ENCODE results near the gene LRBA. TPM values are rescaled to one million over a fixed set of nuclear protein-coding genes. Genes with fewer than 3 reads are reported as not detected.
"Not testable (repeated sequence)": the region's sequence is repeated elsewhere in the genome, so short reads cannot be mapped to it uniquely, and the experiment has no call there.

LRBA gene
- total RNA-seq, 2 donors from 2014 or later, result 30.9 to 33.7 TPM

- DNase-seq (ENCODE audit: low spot score), result no peak
Measured at GRCh38 chr4:150934022-150934421, 81.1 kb downstream of the LRBA start.

GRCh38 chr4:150931796-150932195 lies 83.3 kb downstream of the LRBA start:
- Histone ChIP-seq H3K36me3 (no peaks in the 10 kb centered on the region), H3K4me1 (ENCODE audit: control insufficient read depth in 1 of 2, low read depth in 2 of 2) (no peaks in the 10 kb centered on the region), H3K4me3 (no peak overlapping the region), H3K27ac (no peak overlapping the region), H3K27me3 (replicated peaks; ENCODE audit: insufficient read depth) (no peaks in the 10 kb centered on the region), H3K9me3 (no peaks in the 10 kb centered on the region)
- TF ChIP-seq CTCF (IDR thresholded peaks at IDR 0.05), result no peak
- no peak for ATAC-seq (ENCODE audit: insufficient number of reproducible peaks, low FRiP score, low read depth)
- DNase-seq (ENCODE audit: low spot score), result no peak

More at GRCh38 chr4:150934022-150934421, 81.1 kb downstream of the LRBA start:
- Histone ChIP-seq H3K27me3 (replicated peaks; ENCODE audit: insufficient read depth) (no peaks in the 10 kb centered on the region), H3K4me3 (no peak overlapping the region), H3K27ac (no peak overlapping the region), H3K36me3 (no peaks in the 10 kb centered on the region), H3K4me1 (ENCODE audit: control insufficient read depth in 1 of 2, low read depth in 2 of 2) (no peaks in the 10 kb centered on the region), H3K9me3 (no peaks in the 10 kb centered on the region)
- no peak for ATAC-seq (ENCODE audit: insufficient number of reproducible peaks, low FRiP score, low read depth)
- TF ChIP-seq CTCF (IDR thresholded peaks at IDR 0.05), result no peak

GRCh38 chr4:150931005-150931404 lies 84.1 kb downstream of the LRBA start:
- Histone ChIP-seq H3K9me3 (no peaks in the 10 kb centered on the region), H3K4me3 (no peak overlapping the region), H3K4me1 (ENCODE audit: control insufficient read depth in 1 of 2, low read depth in 2 of 2) (no peaks in the 10 kb centered on the region), H3K27ac (no peak overlapping the region), H3K36me3 (no peaks in the 10 kb centered on the region), H3K27me3 (replicated peaks; ENCODE audit: insufficient read depth) (no peaks in the 10 kb centered on the region)
- no peak for DNase-seq (ENCODE audit: low spot score)
- TF ChIP-seq CTCF (IDR thresholded peaks at IDR 0.05), result no peak
- ATAC-seq (ENCODE audit: insufficient number of reproducible peaks, low FRiP score, low read depth), result no peak

- H3K27ac ChIP-seq, result no peak overlapping the region
- no peak overlapping the region for H3K4me3 ChIP-seq
- ATAC-seq (ENCODE audit: insufficient number of reproducible peaks, low FRiP score, low read depth) (no peak), DNase-seq (ENCODE audit: low spot score) (no peak)
- no peak for TF ChIP-seq CTCF (IDR thresholded peaks at IDR 0.05)
- no peaks in the 10 kb centered on the region for H3K36me3 ChIP-seq
- H3K4me1 ChIP-seq (ENCODE audit: control insufficient read depth in 1 of 2, low read depth in 2 of 2), result peaks cover 0 to 8% of the 10 kb centered on the region in 2 donors
- H3K27me3 ChIP-seq (replicated peaks; ENCODE audit: insufficient read depth), result no peaks in the 10 kb centered on the region
- H3K9me3 ChIP-seq, result no peaks in the 10 kb centered on the region
Measured at GRCh38 chr4:150923945-150924344, 91.1 kb downstream of the LRBA start.

- not testable (repeated sequence) for H3K9me3 ChIP-seq; H3K36me3 ChIP-seq; H3K27me3 ChIP-seq (replicated peaks; ENCODE audit: insufficient read depth); H3K27ac ChIP-seq; H3K4me1 ChIP-seq (ENCODE audit: control insufficient read depth in 1 of 2, low read depth in 2 of 2); ATAC-seq (ENCODE audit: insufficient number of reproducible peaks, low FRiP score, low read depth); H3K4me3 ChIP-seq; DNase-seq (ENCODE audit: low spot score)
Measured at GRCh38 chr4:150921486-150921885, 93.6 kb downstream of the LRBA start.

- not testable (repeated sequence) for H3K36me3 ChIP-seq; DNase-seq (ENCODE audit: low spot score); H3K9me3 ChIP-seq; H3K27me3 ChIP-seq (replicated peaks; ENCODE audit: insufficient read depth); H3K27ac ChIP-seq; ATAC-seq (ENCODE audit: insufficient number of reproducible peaks, low FRiP score, low read depth); H3K4me1 ChIP-seq (ENCODE audit: control insufficient read depth in 1 of 2, low read depth in 2 of 2); H3K4me3 ChIP-seq
Measured at GRCh38 chr4:150918562-150918961, 96.5 kb downstream of the LRBA start.

Measured in thoracic aorta (tissue), 2 donors.